Measurements from ENCODE around the gene FOXP4. TPM values are rescaled to one million over a fixed set of nuclear protein-coding genes. Genes with fewer than 3 reads are reported as not detected.

FOXP4 gene
- total and polyA plus RNA-seq, 10 donors = 3.0 to 12.1 (median 6.5) TPM

DNA sequence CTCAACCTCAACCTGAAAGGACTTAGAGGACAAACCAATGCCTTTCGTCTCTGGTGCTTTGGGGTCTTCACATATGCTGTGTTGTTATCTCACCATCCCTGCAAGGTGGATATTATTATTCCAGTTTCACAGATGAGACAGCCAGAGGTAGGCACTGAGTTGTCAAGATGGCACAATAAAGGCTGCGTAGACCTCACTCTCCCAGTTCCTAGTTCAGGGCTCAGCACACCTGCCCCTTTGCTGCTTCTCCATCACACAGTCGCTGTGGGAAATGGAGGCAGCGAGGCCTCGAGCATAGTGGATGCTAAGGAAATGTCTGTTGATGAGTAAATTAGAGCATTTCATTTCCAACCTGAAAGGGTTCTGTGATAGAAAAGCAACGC is 22.0 kb downstream of the FOXP4 start:
- WGBS, 5 donors = 92 to 98% (median 94%) methylated on average over 6 of the region's 6 CpGs
- DNase-seq = no peak
- peaks cover 0 to 14% (median 0%) of the 10 kb centered on the region in 6 donors for H3K4me1 ChIP-seq
- no peak overlapping the region for H3K4me3 ChIP-seq
- no peaks in the 10 kb centered on the region for H3K27me3 ChIP-seq (replicated peaks in 1 of 7)
- H3K9me3 ChIP-seq = no peaks in the 10 kb centered on the region
- TF ChIP-seq POLR2A (IDR thresholded peaks at IDR 0.05) (no peak), POLR2AphosphoS5 (IDR thresholded peaks at IDR 0.05) (no peak)
- TF ChIP-seq, protein P1, sequence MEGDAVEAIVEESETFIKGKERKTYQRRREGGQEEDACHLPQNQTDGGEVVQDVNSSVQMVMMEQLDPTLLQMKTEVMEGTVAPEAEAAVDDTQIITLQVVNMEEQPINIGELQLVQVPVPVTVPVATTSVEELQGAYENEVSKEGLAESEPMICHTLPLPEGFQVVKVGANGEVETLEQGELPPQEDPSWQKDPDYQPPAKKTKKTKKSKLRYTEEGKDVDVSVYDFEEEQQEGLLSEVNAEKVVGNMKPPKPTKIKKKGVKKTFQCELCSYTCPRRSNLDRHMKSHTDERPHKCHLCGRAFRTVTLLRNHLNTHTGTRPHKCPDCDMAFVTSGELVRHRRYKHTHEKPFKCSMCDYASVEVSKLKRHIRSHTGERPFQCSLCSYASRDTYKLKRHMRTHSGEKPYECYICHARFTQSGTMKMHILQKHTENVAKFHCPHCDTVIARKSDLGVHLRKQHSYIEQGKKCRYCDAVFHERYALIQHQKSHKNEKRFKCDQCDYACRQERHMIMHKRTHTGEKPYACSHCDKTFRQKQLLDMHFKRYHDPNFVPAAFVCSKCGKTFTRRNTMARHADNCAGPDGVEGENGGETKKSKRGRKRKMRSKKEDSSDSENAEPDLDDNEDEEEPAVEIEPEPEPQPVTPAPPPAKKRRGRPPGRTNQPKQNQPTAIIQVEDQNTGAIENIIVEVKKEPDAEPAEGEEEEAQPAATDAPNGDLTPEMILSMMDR (IDR thresholded peaks at IDR 0.05 in 8 of 11, conservative IDR thresholded peaks at IDR 0.05 in 3 of 11) = no peak
- intact Hi-C loops (cut with DNase I; ENCODE audit: low total_unique reads) = no loop called here
- H3K27ac ChIP-seq = no peak overlapping the region
- peaks cover 0 to 60% (median 17%) of the 10 kb centered on the region in 6 donors for H3K36me3 ChIP-seq

- 87 to 95% (median 94%) methylated on average over 12 to 13 of the region's 13 CpGs for WGBS, 5 donors
- Histone ChIP-seq H3K27ac (no peak overlapping the region), H3K9me3 (no peaks in the 10 kb centered on the region), H3K36me3 (peaks cover 0 to 60% (median 17%) of the 10 kb centered on the region in 6 donors), H3K27me3 (replicated peaks in 1 of 7) (no peaks in the 10 kb centered on the region), H3K4me1 (peaks cover 0 to 15% (median 0%) of the 10 kb centered on the region in 6 donors), H3K4me3 (no peak overlapping the region)
- TF ChIP-seq, protein P1 (IDR thresholded peaks at IDR 0.05 in 8 of 11, conservative IDR thresholded peaks at IDR 0.05 in 3 of 11) = no peak
- TF ChIP-seq POLR2A (IDR thresholded peaks at IDR 0.05) (no peak), POLR2AphosphoS5 (IDR thresholded peaks at IDR 0.05) (no peak)
- intact Hi-C loops (cut with DNase I; ENCODE audit: low total_unique reads) = no loop called here
- no peak for DNase-seq
Measured at GRCh38 chr6:41568585-41569384, 22.6 kb downstream of the FOXP4 start.

DNA sequence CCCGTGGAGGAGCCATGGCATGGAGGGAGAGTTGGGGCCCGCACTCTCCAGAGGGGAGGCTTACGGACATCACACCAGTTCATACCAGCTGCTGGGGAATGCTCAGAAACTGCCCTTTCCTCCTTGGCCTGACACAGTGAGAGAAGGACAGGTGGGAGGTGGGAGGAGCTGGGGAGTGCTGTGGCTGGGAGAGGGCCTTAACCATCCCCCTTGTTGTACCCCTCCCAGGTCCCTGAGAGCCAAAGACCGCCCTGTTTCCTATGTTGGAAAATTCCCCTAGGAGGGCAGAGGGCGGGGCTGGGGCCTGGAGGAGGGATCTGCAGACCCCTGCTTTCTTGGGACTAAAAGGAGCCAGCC is 24.1 kb downstream of the FOXP4 start:
- H3K27me3 ChIP-seq (replicated peaks in 1 of 7) = no peaks in the 10 kb centered on the region
- H3K4me3 ChIP-seq = no peak overlapping the region
- intact Hi-C loops (cut with DNase I; ENCODE audit: low total_unique reads) = no loop called here
- peaks cover 0 to 58% (median 17%) of the 10 kb centered on the region in 6 donors for H3K36me3 ChIP-seq
- H3K9me3 ChIP-seq = no peaks in the 10 kb centered on the region
- DNase-seq = no peak
- TF ChIP-seq POLR2A (IDR thresholded peaks at IDR 0.05) = no peak
- TF ChIP-seq, protein P1 (IDR thresholded peaks at IDR 0.05 in 8 of 11, conservative IDR thresholded peaks at IDR 0.05 in 3 of 11) = no peak
- TF ChIP-seq POLR2AphosphoS5 (IDR thresholded peaks at IDR 0.05) = no peak
- 74 to 89% (median 82%) methylated on average over 4 to 5 of the region's 5 CpGs for WGBS, 5 donors
- H3K4me1 ChIP-seq = peaks cover 0 to 17% (median 0%) of the 10 kb centered on the region in 6 donors
- no peak overlapping the region for H3K27ac ChIP-seq

GRCh38 chr6:41571021-41571780 is 25.0 kb downstream of the FOXP4 start:
- Histone ChIP-seq H3K4me3 (no peak overlapping the region), H3K27ac (no peak overlapping the region), H3K9me3 (no peaks in the 10 kb centered on the region), H3K36me3 (peaks cover 0 to 48% (median 9%) of the 10 kb centered on the region in 6 donors), H3K27me3 (replicated peaks in 1 of 7) (no peaks in the 10 kb centered on the region), H3K4me1 (peaks cover 0 to 17% (median 0%) of the 10 kb centered on the region in 6 donors)
- intact Hi-C loops (cut with DNase I; ENCODE audit: low total_unique reads) = no loop called here
- TF ChIP-seq, protein P1 (IDR thresholded peaks at IDR 0.05 in 8 of 11, conservative IDR thresholded peaks at IDR 0.05 in 3 of 11) = no peak
- TF ChIP-seq POLR2A (IDR thresholded peaks at IDR 0.05) = no peak
- 75 to 88% (median 83%) methylated on average over 15 of the region's 15 CpGs for WGBS, 5 donors
- no peak for DNase-seq

Data from spleen (tissue), 11 donors.